ENCODE data around the gene ANKRD44. TPM values are rescaled to one million over a fixed set of nuclear protein-coding genes. Genes with fewer than 3 reads are reported as not detected.

The ANKRD44 gene
- polyA plus RNA-seq, 6 donors from 2014 or later, result 107 to 176 (median 141) TPM

DNA sequence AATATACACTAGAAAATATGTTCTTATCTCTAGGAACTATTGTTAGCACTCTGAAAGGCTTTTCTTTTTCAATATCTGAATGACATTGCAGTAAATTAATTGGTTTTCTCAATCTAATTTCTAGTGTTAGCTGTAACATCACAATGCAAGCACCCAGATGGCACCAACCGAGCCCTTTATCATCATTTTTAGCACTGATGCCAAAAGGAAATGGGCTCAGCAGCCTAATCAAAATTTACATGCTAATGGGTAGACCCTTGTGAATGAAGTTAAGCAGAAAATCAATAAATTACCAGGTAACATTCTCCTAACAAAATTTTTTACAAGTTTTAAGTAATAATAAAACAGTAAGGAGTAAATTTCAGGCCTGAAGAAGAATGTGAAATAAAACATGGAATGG, 330.6 kb downstream of the ANKRD44 start:
- H3K9me3 Mint-ChIP-seq, result peaks cover 0 to 7% (median 0%) of the 10 kb centered on the region in 7 donors
- no peak overlapping the region for H3K27ac Mint-ChIP-seq
- H3K36me3 Mint-ChIP-seq, result peaks cover 0 to 1% of the 10 kb centered on the region in 2 donors
- ATAC-seq (ENCODE audit: low read depth in 2 of 2), result no peak
- H3K4me1 Mint-ChIP-seq, result peaks cover 0 to 8% (median 6%) of the 10 kb centered on the region in 3 donors
- no peaks in the 10 kb centered on the region for H3K27me3 Mint-ChIP-seq
- H3K4me3 Mint-ChIP-seq, result no peak overlapping the region
- no peak for DNase-seq

DNA sequence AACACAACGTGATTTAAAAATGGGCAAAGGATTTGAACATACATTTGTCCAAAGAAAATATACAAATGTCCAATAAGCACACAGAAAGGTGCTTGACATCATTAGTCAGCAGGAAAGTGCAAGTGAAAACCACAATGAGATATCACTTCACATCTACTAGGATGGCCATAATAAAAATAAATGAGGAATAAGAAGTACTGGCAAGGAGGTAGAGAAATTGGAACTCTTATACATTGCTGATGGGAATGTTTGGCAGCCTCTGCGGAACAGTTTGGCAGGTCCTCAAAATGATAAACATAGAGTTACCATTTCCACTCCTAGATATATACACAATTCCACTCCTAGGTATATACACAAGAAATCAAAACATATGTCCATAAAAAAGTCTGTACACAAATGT, 333.1 kb downstream of the ANKRD44 start:
- H3K27me3 Mint-ChIP-seq, result no peaks in the 10 kb centered on the region

DNA sequence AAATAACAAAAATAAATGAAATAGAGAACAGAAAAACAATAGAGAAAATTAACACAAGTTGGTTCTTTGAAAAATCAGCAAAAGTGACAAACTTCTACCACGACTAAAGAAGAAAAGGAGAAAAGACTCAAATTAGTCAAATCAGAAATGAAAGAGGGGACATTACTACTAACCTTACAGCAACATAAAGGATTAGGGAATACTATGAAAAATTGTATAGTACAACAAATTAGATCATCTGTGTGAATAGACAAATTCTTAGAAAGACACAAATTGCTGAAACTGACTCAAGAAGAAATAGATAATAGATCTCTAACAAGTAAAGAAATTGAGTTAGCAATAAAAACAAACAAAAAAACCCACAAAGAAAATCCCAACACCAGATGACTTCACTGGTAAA, 335.6 kb downstream of the ANKRD44 start:
- ATAC-seq (ENCODE audit: low read depth in 2 of 2) (no peak), DNase-seq (no peak)
- H3K4me1 Mint-ChIP-seq, result peaks cover 0 to 4% (median 0%) of the 10 kb centered on the region in 3 donors
- H3K4me3 Mint-ChIP-seq, result no peak overlapping the region
- H3K27ac Mint-ChIP-seq, result peak overlapping the region in 1 of 6 donors; percentile 74
- H3K36me3 Mint-ChIP-seq, result no peaks in the 10 kb centered on the region
- no peaks in the 10 kb centered on the region for H3K27me3 Mint-ChIP-seq
- peaks cover 0 to 7% (median 0%) of the 10 kb centered on the region in 7 donors for H3K9me3 Mint-ChIP-seq

More for the DNA sequence above, 333.1 kb downstream of the ANKRD44 start:
- Mint-ChIP-seq H3K4me1 (peaks cover 0 to 8% (median 6%) of the 10 kb centered on the region in 3 donors), H3K9me3 (peaks cover 0 to 7% (median 0%) of the 10 kb centered on the region in 7 donors), H3K36me3 (no peaks in the 10 kb centered on the region), H3K27ac (no peak overlapping the region), H3K4me3 (no peak overlapping the region)
- no peak for ATAC-seq (ENCODE audit: low read depth in 2 of 2)
- no peak for DNase-seq

DNA sequence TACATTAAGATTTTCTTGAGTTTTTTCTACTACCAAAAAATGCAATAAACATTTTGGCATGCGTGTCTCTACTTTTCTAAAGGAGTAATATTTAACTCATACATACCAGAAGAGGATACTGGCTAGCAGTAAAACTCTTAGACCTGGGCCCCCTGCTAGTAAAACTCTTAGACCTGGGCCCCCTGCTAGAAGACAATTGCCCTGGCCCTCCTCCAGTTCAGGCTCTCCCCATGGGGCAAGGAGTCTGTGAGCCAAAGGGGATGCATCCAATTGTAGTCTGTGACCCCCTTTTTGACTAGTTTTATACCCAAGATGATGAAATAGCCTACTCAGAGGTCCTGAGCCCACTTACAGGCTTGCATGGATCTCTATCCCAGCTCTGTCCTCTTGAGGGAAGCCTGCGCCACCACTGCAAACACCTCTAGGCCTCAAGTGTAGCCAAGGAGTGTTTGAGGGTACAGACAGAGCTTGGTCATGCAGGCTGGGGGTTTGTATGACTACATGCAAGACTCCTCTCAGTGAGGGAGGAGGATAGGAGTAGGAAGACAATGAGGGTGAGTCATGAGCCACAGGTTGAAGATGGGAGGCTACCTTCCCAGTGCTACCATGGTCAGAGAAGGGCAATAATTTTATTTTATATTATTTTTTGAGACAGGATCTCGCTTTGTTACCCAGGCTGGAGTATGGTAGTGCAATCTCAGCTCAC, 338.9 kb downstream of the ANKRD44 start:
- no peaks in the 10 kb centered on the region for H3K27me3 Mint-ChIP-seq
- H3K4me1 Mint-ChIP-seq, result no peaks in the 10 kb centered on the region
- DNase-seq (no peak), ATAC-seq (ENCODE audit: low read depth in 2 of 2) (no peak)
- peak overlapping the region in 1 of 8 donors; percentile 44 for H3K4me3 Mint-ChIP-seq
- H3K9me3 Mint-ChIP-seq, result peaks cover 0 to 5% (median 0%) of the 10 kb centered on the region in 7 donors
- H3K36me3 Mint-ChIP-seq, result peaks cover 0 to 7% of the 10 kb centered on the region in 2 donors
- no peak overlapping the region for H3K27ac Mint-ChIP-seq

DNA sequence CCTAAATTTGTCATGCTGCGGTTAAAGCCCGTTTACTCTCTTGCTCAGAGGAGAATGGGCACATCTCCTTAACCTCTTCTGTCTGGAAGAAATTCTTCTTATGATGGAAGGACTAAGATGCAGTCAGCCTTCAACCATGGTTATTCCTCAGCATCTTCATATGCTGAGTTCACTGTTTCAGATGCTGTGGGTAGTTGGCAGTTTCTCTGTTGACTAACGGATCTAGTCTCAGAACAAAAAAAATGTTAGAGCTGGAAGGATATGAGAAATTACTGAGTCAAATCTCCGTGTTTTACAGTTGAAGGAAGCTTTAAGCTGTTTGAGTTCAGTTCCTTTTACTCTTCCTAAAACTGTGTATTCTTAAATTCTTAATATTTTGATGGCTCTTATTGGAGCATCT, 340.5 kb downstream of the ANKRD44 start:
- peaks cover 0 to 5% (median 0%) of the 10 kb centered on the region in 7 donors for H3K9me3 Mint-ChIP-seq
- DNase-seq (no peak), ATAC-seq (ENCODE audit: low read depth in 2 of 2) (no peak)
- H3K36me3 Mint-ChIP-seq, result peaks cover 0 to 7% of the 10 kb centered on the region in 2 donors
- H3K4me1 Mint-ChIP-seq, result no peaks in the 10 kb centered on the region
- H3K27ac Mint-ChIP-seq, result no peak overlapping the region
- H3K4me3 Mint-ChIP-seq, result no peak overlapping the region
- H3K27me3 Mint-ChIP-seq, result no peaks in the 10 kb centered on the region

DNA sequence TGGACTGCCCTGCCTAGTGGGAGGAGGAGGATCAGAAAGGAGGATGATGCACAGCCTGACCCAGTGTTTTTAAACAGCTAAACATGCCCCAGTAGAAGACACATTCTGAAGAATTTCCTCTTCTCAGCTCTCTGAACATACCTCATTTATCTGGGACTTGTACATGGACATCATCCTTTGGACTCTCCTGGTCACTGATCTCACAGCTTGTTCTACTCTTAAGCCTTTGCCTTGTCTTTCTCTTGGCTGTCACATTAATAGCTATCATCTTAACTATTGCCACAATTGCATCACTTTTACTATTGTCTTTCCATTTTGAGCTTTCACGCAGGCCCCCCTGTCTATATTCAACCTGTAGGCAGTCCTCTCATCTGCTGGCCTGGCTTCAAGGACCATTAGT, 342.1 kb downstream of the ANKRD44 start:
- H3K27me3 Mint-ChIP-seq, result no peaks in the 10 kb centered on the region
- no peak for ATAC-seq (ENCODE audit: low read depth in 2 of 2)
- no peak overlapping the region for H3K27ac Mint-ChIP-seq
- no peaks in the 10 kb centered on the region for H3K4me1 Mint-ChIP-seq
- no peak overlapping the region for H3K4me3 Mint-ChIP-seq
- peaks cover 0 to 7% of the 10 kb centered on the region in 2 donors for H3K36me3 Mint-ChIP-seq
- peaks cover 0 to 5% (median 0%) of the 10 kb centered on the region in 7 donors for H3K9me3 Mint-ChIP-seq
- no peak for DNase-seq

DNA sequence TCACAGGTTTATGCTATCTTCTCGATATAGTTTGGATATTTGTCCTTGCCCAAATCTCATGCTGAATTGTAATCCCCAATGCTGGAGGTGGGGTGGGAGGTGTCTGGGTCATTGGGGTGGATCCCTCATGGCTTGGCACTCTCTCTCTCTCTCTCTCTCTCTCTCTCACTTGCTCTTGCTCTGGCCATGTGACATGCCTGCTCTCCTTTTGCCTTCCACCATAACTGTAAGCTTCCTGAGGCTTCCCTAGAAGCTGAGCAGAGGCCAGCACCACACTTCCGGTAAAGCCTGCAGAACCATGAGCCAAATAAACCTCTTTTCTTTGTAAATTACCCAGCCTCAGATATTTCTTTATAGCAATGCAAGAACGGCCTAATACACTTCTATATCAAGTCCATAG, 342.8 kb downstream of the ANKRD44 start:
- peaks cover 0 to 5% (median 0%) of the 10 kb centered on the region in 7 donors for H3K9me3 Mint-ChIP-seq
- peaks cover 0 to 7% of the 10 kb centered on the region in 2 donors for H3K36me3 Mint-ChIP-seq
- ATAC-seq (ENCODE audit: low read depth in 2 of 2) (no peak), DNase-seq (no peak)
- H3K4me1 Mint-ChIP-seq, result no peaks in the 10 kb centered on the region
- no peak overlapping the region for H3K4me3 Mint-ChIP-seq
- H3K27ac Mint-ChIP-seq, result no peak overlapping the region
- H3K27me3 Mint-ChIP-seq, result no peaks in the 10 kb centered on the region

DNA sequence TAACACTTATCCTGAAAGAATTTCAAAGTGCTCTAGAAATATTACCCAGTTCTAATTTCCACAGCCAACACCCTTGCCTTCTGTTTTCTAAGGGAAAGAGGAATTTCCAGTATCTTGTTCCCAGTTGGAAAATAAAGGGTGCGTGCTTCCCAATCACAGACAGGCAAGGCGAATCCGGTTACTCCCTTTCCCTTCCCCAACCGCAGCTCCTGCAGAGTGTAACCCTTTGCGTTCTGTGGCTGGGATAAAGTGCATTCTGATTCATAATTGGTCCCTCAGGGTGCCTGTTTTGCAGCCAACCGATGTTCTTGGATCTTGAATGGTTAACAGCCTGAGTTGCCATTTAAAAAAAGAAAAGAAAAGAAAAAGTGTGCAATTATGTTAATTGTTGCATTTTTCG, 343.5 kb downstream of the ANKRD44 start:
- Mint-ChIP-seq H3K9me3 (peaks cover 0 to 5% (median 0%) of the 10 kb centered on the region in 7 donors), H3K4me3 (no peak overlapping the region), H3K36me3 (peaks cover 5 to 7% of the 10 kb centered on the region in 2 donors), H3K4me1 (no peaks in the 10 kb centered on the region), H3K27me3 (no peaks in the 10 kb centered on the region), H3K27ac (no peak overlapping the region)
- DNase-seq (no peak), ATAC-seq (ENCODE audit: low read depth in 2 of 2) (no peak)

DNA sequence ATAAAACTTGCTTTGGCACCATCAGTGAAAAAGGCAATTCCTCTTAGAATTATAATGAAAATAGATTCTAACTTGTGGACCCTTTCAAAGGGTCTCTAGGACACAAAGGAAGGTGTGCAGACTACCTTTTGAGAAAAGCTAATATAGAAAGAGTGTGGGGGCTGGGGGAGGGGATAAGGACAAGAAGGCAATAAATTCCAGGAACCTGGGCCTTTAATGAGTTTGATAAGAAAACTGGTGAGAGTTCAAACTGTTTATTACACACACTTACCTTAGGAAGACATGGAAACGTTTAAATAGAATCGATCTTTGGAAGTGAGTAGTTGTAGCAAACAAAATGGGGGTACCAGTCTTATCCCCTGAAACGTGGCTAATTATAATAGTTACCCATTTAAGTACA, 344.5 kb downstream of the ANKRD44 start:
- H3K27me3 Mint-ChIP-seq, result no peaks in the 10 kb centered on the region
- peaks cover 0 to 5% (median 0%) of the 10 kb centered on the region in 7 donors for H3K9me3 Mint-ChIP-seq
- ATAC-seq (ENCODE audit: low read depth in 2 of 2), result no peak
- no peaks in the 10 kb centered on the region for H3K4me1 Mint-ChIP-seq
- H3K27ac Mint-ChIP-seq, result no peak overlapping the region
- DNase-seq, result no peak
- no peak overlapping the region for H3K4me3 Mint-ChIP-seq
- H3K36me3 Mint-ChIP-seq, result peaks cover 5 to 7% of the 10 kb centered on the region in 2 donors

DNA sequence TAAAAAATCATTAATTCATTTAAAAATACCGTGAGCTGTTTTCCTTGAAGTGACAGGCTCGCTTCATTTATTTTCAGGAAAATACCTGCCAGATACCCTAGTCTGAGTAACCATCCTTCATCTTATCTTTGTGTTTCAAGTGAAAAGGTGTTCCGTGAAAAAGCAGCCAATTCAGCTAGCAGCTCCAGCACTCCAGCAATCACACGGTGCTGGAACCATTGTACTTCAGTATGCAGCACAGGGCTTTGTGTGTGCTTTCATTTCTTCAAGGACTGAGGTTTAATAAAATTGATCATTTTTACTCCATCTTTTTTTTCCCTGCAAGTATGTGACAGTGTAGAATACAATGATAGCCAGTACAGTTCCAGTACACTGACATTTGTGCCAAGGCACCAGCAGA, 344.9 kb downstream of the ANKRD44 start:
- Mint-ChIP-seq H3K4me1 (no peaks in the 10 kb centered on the region), H3K27me3 (no peaks in the 10 kb centered on the region), H3K27ac (no peak overlapping the region), H3K36me3 (peaks cover 5 to 7% of the 10 kb centered on the region in 2 donors), H3K9me3 (peaks cover 0 to 5% (median 0%) of the 10 kb centered on the region in 7 donors), H3K4me3 (no peak overlapping the region)
- no peak for ATAC-seq (ENCODE audit: low read depth in 2 of 2)
- DNase-seq, result no peak

DNA sequence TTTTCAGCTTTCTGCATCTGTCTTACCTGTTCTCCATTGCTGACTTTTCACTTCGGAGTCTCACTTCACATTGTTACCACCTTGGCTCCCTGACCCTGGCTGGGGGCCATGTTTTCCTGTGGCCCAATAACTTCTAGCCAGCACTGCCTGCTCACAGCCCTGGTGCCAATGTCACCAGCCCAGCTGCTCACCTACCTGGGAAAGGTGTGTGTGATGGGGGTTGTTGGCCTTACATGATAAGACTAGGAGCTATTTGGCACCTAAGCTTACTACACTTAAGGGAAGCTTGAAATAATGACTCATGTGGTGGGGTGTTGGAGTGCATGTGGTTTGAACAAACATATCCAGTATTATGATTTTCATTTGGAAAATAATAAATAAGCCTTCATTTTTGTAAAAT, 346.6 kb downstream of the ANKRD44 start:
- Mint-ChIP-seq H3K4me3 (no peak overlapping the region), H3K4me1 (no peaks in the 10 kb centered on the region), H3K27me3 (no peaks in the 10 kb centered on the region), H3K9me3 (peaks cover 0 to 5% (median 0%) of the 10 kb centered on the region in 7 donors), H3K36me3 (peaks cover 5 to 7% of the 10 kb centered on the region in 2 donors), H3K27ac (no peak overlapping the region)
- ATAC-seq (ENCODE audit: low read depth in 2 of 2), result no peak
- DNase-seq, result no peak

DNA sequence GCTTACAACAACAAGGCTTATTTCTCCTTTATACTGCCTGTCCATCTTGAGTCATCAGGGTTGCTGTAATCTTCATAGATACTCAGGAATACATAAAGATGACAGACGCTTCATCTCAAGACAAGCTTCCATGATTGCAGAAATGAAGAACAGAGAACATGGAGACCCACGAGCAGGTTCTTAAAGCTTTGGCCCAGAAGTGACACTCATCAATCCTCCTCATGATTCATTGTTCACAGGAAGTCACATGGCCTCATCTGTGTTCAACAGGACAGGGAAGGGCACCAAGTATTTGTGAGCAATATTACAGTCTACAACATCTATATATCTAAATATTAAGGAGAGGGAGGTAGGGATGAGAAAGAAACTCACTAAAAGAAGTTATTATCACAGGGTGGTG, 347.5 kb downstream of the ANKRD44 start:
- Mint-ChIP-seq H3K27ac (no peak overlapping the region), H3K9me3 (peaks cover 0 to 5% (median 0%) of the 10 kb centered on the region in 7 donors), H3K27me3 (no peaks in the 10 kb centered on the region), H3K4me1 (no peaks in the 10 kb centered on the region), H3K36me3 (peaks cover 5 to 6% of the 10 kb centered on the region in 2 donors), H3K4me3 (no peak overlapping the region)
- ATAC-seq (ENCODE audit: low read depth in 2 of 2) (no peak), DNase-seq (no peak)

DNA sequence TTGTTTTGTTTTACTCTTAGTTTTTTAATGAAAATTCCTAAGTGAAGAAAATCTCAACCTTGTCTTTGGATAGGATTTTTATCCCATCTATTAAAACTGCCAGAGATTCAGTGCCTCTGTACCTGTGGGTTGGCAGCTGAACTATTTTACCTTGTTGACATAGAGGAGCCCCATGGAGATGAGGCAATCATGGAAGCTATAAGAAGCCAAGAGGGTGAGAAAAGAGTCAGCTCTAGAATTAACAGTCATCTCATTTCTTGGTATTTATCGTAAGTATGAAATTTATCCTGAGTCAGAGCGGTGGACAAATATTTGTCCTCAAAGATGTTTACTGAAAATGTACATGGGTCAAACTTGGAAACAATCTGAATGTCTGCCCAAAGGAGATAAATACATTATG, 348.3 kb downstream of the ANKRD44 start:
- H3K36me3 Mint-ChIP-seq, result peaks cover 0 to 5% of the 10 kb centered on the region in 2 donors
- no peak overlapping the region for H3K4me3 Mint-ChIP-seq
- no peaks in the 10 kb centered on the region for H3K27me3 Mint-ChIP-seq
- DNase-seq, result no peak
- H3K27ac Mint-ChIP-seq, result no peak overlapping the region
- peaks cover 0 to 1% (median 0%) of the 10 kb centered on the region in 7 donors for H3K9me3 Mint-ChIP-seq
- no peak for ATAC-seq (ENCODE audit: low read depth in 2 of 2)
- no peaks in the 10 kb centered on the region for H3K4me1 Mint-ChIP-seq

DNA sequence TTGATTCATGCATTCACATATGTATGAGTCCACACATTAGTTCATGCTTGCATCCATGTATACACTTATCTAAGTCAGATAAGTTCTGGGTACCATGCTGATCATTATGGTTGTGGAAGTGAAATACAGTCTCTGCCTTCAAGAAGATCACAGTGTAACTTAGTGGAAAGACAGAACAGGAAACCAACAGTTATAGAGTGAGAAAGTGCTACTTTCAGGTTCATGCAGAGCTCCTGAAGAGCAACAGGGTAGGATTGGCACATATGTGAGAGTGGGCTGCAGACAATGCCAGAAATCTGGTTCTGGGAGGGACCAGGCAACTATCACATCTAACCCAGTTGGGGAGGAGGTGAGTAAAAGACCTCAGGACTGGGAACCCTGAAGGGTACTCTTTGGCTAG, 348.7 kb downstream of the ANKRD44 start:
- H3K4me3 Mint-ChIP-seq, result no peak overlapping the region
- no peak for DNase-seq
- ATAC-seq (ENCODE audit: low read depth in 2 of 2), result no peak
- H3K27ac Mint-ChIP-seq, result no peak overlapping the region
- H3K36me3 Mint-ChIP-seq, result peaks cover 0 to 5% of the 10 kb centered on the region in 2 donors
- H3K27me3 Mint-ChIP-seq, result no peaks in the 10 kb centered on the region
- no peaks in the 10 kb centered on the region for H3K4me1 Mint-ChIP-seq
- H3K9me3 Mint-ChIP-seq, result peaks cover 0 to 1% (median 0%) of the 10 kb centered on the region in 7 donors
